T47D (cell line): ENCODE data around the gene KIF12.

ENCODE experiments used
- DNase-seq, 2 experiments: peaks; one replicate each; pipeline versions ENCODE4 v3.0.0 to v3.0.0-alpha.2; 2011 to 2012; ENCODE audit warnings: low read depth in 1 of 2, low spot score in 1 of 2
- JUND ChIP-seq: IDR thresholded peaks from 2 replicates; pipeline ENCODE4 v1.6.1; 2012; ENCODE audit warnings: low read depth
- in situ Hi-C: cut with HindIII; loops from 2 replicates; pipeline ENCODE4 v1.10.0; 2016; ENCODE audit warnings: low sequenced_read_pairs, low pct_unique_long_range_greater_than_20kb

Gene KIF12

DNA sequence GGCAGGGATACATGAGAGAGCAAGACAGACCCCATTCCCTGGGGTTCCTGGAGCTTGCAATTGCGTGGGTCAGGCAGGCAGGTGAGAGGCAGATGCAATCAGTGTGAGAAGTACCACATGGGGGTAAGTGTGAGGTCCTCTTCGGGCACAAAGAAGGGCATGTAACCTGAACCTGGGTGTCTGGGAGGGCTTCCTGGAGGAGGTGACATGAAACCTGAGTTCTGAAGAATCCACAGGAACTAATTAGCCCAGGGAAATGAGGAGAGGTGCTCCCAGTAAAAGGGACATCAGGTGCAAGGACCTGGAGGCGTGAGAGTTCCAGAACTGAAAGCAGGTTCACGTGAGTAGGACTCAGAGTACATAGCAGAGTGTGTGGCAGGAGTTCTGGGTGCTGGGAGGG is 23.5 kb downstream of the KIF12 start:
- in situ Hi-C loops, result no loop called here
- TF ChIP-seq JUND, result no peak
- no peak for DNase-seq

DNA sequence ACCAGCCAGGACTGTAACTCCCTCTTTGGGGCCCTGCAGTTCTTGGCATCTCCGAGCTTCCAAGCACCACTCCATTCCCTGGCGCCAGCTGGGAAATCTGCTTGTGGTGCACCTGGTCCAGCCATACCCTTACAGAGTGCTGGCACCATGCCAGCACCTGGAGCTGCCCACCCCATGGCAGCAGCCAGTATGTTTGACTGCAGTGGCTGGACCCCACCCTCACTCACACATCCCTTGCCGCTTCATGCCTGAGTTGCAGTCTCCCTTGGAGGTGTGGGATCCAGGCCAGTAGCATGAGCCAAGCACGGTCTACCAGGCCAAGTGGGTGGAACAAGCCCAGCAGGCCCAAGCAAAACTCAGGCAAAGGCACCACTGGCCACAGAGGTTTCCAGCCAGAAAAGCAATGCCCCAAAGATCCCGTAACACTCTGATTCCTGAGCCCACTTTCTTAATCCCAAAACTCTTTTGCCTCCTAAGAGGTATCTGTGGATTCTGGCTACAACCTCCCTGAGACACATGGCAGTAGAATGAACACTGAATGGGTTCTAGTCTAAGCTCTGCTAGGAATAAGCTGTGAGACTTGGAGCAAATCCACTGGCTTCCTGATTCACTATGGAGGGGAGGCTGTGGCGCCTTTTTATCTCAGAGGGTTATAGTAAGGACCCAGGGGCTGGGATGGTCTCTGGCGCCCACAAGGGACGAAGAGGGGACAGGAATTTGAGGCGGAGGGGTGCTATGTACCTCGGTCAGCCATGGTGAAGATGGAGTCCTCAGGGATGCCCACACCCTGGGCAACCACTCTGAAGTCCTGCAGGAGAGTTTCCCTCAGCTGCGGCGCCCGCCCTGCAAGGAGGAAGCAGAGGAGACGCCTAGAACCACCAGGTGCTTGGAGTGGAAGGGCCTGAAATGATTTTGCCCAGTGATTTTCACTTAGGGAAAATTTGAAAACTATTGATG is 26.6 kb downstream of the KIF12 start:
- TF ChIP-seq JUND, result no peak
- in situ Hi-C loops, result no loop called here
- no peak for DNase-seq

DNA sequence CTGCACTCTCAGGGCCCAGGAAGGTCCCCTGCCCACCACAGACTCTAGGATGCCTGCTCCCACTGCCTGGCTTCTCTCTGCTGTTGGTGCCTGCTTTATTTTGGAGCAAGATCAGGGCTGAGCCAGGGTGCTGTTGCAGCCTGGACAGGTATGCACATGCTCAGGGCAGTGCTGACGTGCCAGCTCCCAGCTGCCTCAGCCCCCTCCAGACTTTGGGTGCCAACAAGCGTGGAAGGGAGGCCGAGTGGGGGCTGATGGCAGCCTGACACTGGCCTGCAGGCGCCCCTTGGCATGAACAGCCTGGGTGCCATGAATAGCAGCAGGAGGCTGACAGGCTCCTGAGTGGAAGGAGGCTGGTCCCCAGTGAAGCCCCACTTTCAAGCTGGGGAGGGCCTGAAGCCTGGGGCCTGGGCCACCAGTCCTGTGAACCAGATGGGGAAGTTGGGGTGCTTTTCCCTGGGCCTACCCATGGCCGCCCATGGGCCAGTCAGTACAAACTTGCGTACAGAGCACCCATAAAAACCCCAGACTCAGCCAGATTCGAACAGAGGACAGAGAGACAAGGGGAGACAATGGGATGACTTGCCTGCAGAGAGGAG is 27.8 kb downstream of the KIF12 start:
- in situ Hi-C loops, result no loop called here
- DNase-seq, result no peak
- TF ChIP-seq JUND, result no peak

DNA sequence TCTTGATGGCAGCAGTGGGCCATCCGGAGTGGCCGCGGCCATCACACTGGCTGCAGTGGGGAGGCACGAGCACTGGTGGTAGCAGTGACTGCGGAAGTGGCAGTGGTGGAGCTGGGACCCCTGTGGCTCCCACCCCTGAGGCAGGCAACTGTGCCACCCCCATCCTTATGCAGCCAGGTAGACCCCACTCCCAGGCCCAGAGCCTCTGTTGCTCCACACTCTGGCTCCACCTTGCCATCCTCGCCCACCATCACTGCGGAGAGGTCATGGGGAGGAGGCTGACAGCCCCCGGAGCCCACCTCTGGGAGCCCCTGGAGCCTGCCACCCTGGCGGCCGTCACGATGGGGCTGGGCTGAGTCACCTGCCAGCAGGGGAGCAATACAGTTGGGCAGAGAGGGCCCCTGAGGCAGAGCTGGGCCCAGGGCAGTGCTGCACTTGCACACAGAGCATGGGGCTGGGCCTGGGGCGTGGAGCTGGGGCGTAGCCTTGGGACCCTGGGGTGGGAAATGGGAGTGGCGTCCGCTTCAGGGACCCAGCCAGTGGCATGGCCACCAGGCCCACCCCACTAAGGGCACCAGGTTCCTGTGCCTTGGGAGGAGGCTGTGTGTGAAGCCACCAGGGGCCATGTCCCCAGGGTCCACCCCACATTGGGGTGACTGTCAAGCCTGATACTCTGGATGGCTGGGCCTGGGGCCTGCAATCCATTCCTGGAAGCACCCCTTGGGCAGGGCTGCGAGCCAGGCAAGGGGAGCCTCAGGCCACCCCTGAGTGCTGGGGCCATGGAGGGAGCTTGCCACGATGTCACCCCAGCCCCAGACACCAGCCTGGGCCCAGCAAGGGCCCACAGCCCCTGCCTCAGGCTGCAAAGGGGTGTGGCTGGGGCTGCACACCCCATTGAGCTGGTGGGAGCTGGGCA is 28.6 kb downstream of the KIF12 start:
- TF ChIP-seq JUND, result no peak
- in situ Hi-C loops, result no loop called here

DNA sequence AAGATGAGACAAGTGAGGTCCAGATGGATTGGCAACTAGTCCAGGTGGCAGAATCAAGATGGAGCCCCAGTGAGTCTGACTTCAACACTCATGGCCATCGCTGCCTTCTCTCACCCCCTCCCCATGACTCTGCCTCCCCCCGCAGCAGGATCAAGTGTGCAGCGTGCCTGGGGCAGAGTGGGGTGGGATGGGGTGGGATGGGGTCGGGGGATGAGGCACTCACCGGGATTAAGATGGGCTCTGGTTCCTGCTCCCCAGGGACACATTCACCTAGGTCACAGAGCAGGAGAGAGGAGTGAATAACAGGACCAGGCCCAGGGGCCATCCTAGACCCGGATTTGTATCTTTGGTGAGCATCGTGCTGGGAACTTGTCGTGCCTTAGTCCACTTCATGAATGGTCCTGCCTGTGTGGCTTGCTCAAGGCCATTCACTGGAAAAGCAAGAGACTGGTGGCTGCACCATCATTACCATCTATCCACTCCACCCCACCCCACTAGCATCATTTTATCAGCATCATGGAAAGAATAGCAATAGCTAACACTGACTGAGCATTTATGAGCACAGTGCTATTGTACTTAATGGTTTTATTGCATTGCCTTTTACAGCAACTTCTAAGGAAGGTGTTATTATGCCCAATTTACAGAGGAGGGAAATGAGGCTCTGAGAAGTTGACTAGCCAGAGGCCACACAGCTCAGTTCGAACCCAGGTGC is 29.5 kb downstream of the KIF12 start:
- DNase-seq, result no peak
- no peak for TF ChIP-seq JUND
- in situ Hi-C loops, result no loop called here

More for the DNA sequence above, 28.6 kb downstream of the KIF12 start:
- no peak for DNase-seq

DNA sequence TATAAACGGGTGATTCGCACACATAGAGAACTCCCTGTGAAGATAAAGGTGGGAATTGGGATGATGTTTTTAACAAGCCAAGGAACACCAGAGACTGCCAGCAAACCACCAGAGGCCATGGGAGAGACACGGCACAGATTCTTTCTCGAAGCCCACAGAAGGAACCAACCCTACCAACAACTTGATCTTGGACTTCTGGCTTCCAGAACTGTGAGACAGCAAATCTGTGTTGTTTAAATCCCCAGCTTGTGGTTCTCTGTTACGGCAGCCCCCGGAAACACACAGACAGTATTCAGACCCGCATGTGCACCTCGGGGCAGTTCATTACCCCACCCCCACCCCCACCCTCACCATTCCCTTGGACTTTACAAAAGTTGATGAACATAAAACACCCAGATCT is 33.8 kb downstream of the KIF12 start:
- in situ Hi-C loops, result no loop called here
- TF ChIP-seq JUND, result no peak
- DNase-seq, result no peak

DNA sequence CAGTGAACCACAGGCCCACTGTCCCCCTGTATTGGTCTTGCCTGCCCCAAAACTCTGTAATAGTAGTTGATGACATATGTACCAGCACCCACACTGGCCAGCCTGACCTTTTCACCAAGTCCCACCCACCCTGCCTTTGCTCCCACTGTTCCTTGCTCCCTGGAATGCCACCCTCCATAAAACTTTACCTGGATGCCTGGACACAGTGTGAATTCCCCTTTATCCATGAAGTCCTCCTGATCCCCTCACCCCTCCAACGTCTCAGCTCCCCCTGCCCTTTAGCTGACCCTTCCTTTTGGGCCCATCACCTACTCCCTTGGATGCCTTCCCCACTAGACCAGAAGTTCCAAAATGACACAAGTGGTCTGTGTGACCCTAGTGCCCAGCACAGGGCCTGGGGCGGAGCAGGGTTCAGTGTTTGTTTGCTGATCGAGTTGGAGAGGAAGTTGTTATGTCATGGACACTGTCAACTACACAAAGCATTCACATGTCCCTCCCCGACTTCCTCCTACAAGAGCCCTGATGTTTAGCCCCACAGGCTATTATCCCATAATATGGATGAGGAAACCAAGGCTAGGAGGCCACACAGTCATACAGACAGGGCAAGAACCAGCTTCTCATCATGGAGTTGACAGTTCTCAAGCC is 37.1 kb downstream of the KIF12 start:
- in situ Hi-C loops, result no loop called here
- TF ChIP-seq JUND, result no peak
- no peak for DNase-seq

DNA sequence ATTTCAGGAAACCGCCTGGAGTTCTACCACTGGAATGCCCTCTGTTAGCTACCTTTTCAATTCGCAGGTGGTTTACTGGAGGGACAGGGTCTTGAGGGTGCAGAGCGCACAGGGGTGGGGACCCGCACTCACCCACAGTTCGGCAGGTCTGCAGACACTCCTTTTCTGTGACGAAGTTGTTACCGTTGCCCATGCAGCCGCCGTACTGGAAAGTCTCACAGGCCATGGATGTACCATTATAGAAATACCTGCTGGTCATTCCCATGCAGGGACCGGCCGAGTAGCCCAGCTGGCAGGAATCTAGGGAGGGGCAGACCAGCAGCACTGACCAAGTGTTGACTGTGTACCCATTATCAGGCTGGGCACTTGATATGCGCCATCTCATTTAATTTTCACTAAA is 37.8 kb downstream of the KIF12 start:
- in situ Hi-C loops, result no loop called here
- TF ChIP-seq JUND, result no peak
- DNase-seq, result no peak

DNA sequence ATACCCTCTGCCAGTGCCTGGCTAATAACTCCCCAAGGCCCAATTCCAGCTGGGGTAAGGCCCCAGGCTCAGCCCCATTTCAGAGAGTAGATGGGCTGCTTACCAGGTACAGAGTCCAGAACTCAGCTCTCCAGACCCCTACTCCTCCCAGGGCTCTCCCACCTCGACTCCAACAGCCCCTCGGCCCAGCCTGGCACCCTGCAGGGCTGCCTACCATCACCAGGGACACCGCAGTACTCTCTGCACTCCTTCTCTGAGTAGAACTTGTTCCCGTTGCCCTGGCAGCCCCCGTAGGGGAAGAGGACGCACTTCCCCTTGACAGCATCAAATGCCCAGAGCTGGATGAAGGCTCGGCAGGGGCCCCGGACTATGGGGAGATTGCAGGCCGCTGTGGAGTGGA is 38.4 kb downstream of the KIF12 start:
- DNase-seq, result no peak
- TF ChIP-seq JUND, result no peak
- in situ Hi-C loops, result no loop called here

DNA sequence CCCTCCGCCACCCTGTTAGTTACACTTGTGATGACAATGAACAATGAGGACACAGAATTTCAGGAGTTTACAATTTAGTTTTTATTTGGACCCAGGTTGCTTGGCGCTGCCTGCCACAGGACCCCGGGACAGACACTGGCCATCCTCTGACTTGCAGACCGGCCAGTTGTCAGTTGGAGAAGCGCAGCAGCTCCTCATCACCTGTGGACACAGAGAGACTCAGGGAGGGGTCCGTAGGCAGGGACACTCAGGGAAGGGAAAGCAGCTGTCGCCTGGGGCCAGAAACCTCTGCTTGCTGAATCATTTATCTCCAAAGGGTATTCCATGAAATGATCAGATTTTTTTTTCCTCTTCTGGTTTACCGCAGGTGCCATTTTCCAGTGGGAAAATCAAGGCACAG is 39.0 kb downstream of the KIF12 start:
- no peak for DNase-seq
- TF ChIP-seq JUND, result no peak
- in situ Hi-C loops, result no loop called here

DNA sequence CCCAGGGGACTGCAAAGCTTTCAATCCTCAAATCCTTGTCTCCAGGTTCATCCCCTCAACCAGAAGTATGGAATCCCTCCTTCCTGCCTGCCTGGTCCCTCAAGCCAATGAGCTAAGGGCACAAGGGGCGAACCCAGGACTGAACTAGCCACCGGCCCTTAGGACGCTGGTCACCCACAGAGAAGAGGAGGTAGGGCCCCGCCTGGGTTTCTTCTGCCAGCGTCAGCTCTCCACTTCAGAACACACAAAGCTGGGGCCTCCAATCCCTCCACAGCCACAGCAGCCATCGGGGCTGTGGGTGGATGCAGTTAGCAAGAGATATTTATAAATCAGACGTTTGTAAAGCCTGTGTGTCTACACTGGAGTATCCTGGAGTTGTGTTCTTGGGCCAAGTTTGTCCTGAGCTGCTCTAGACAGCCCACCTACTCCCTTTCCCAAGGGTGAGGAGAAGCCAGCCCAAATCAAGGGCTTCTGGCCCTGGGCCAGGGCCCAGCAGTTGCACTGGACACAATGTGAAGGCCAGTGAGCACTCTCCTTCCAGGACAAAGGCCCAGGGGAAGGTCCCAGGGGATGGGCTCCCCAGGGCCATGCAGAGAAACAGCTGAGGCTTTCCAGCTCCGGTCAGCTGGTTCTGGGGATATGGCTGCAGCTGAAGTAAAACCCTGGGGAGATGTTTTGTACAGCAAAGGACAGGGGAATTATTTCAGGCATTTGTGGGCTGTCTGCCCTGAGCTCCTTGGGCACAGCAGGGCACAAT is 39.9 kb downstream of the KIF12 start:
- TF ChIP-seq JUND, result no peak
- DNase-seq, result no peak
- in situ Hi-C loops, result no loop called here
